ENCODE results near the gene MOB1A. TPM values are rescaled to one million over a fixed set of nuclear protein-coding genes. Genes with fewer than 3 reads are reported as not detected.

MOB1A gene
- total and polyA plus RNA-seq, 2 of the 13 experiments (the other 11 are each of a cell fraction or from before 2014, with no cell fraction given) = 48.2 to 139 TPM

GRCh38 chr2:74177696-74178095, 983 bp downstream of the MOB1A start:
- Histone ChIP-seq H2AFZ (ENCODE audit: low read length) (no peak overlapping the region), H3K9ac (ENCODE audit: insufficient read depth, low read depth, low read length) (peak overlapping the region; percentile 94), H3K36me3 (replicated peaks in 1 of 2; ENCODE audit: control insufficient read depth in 1 of 2, insufficient read depth in 2 of 2, low read length in 2 of 2) (peaks cover 0 to 3% of the 10 kb centered on the region in 2 experiments; a peak in 1 of 5 replicates), H4K20me1 (ENCODE audit: insufficient read depth, low read length) (peaks cover 34% of the 10 kb centered on the region), H3K4me2 (ENCODE audit: low read depth, low read length) (peak overlapping the region; percentile 88), H3K79me2 (ENCODE audit: insufficient read depth, low read length) (peaks cover 50% of the 10 kb centered on the region), H3K27me3 (ENCODE audit: control insufficient read depth in 1 of 2, insufficient read depth in 2 of 2, low read length in 2 of 2) (no peaks in the 10 kb centered on the region; a peak in 1 of 5 replicates), H3K27ac (ENCODE audit: extremely low read length, insufficient read depth, low read length) (peak overlapping the region; percentile 96), H3K4me3 (replicated peaks in 1 of 3; ENCODE audit: insufficient read depth in 1 of 3, low read depth in 2 of 3, low read length in 3 of 3) (peak overlapping the region; percentile 66 to 91 (median 82)), H3K4me1 (ENCODE audit: insufficient read depth, low read length) (peaks cover 43% of the 10 kb centered on the region), H3K9me3 (ENCODE audit: low read length) (no peaks in the 10 kb centered on the region)
- intact Hi-C loops (cut with micrococcal nuclease; ENCODE audit: unreplicated experiment) = loop anchor here (2.0 kb wide), 1 partner anchor 21 kb away; the partner anchor contains the start of gene MTHFD2
- ChIA-PET CTCF (ENCODE audit: low intra/inter-chr PET ratio, low total read pairs) (no interaction called here), POLR2A (interaction anchor here (0.7 to 2.5 kb wide), 19 partner anchors 8 to 440 kb away, joined by 3 to 53 read pairs (median 8); partner anchors contain the start of genes BOLA3, MTHFD2, STAMBP and TPRKB)
- FAIRE-seq (no peak), DNase-seq (ENCODE audit: low spot score) (no peak), ATAC-seq (no peak)
- BruUV-seq (replicated peaks) = no TSS peak
- in situ Hi-C loops (cut with HindIII; ENCODE audit: extremely low pct_ligation_motif_present, low pct_unique_long_range_greater_than_20kb) = no loop called here
- no peak for TF ChIP-seq KDM5B (CRISPR knock-in tag; IDR thresholded peaks at IDR 0.05; ENCODE audit: borderline replicate concordance)
- no peak for TF ChIP-seq ZHX1 (CRISPR knock-in tag; IDR thresholded peaks at IDR 0.05; ENCODE audit: low read depth)
- no peak for TF ChIP-seq ZNF784 (CRISPR knock-in tag; IDR thresholded peaks at IDR 0.05; ENCODE audit: borderline replicate concordance)
- no peak for TF ChIP-seq ZNF556 (CRISPR knock-in tag; IDR thresholded peaks at IDR 0.05; ENCODE audit: borderline replicate concordance)
- TF ChIP-seq ZFP36L2 (CRISPR knock-in tag; IDR thresholded peaks at IDR 0.05) = no peak
- no peak for TF ChIP-seq TFE3 (CRISPR knock-in tag; IDR thresholded peaks at IDR 0.05)
- TF ChIP-seq HIVEP1 (CRISPR knock-in tag; IDR thresholded peaks at IDR 0.05) = no peak
- TF ChIP-seq ZNF451 (CRISPR knock-in tag; IDR thresholded peaks at IDR 0.05) = no peak
- TF ChIP-seq PHF20 (CRISPR knock-in tag; IDR thresholded peaks at IDR 0.05) = no peak
- TF ChIP-seq AKNA (CRISPR knock-in tag; IDR thresholded peaks at IDR 0.05; ENCODE audit: borderline replicate concordance) = no peak
- no peak for TF ChIP-seq ZNF275 (CRISPR knock-in tag; IDR thresholded peaks at IDR 0.05; ENCODE audit: borderline replicate concordance)
